Muscle of back (tissue), 11 donors: ENCODE results near the gene CDK19. TPM values are rescaled to one million over a fixed set of nuclear protein-coding genes. Genes with fewer than 3 reads are reported as not detected.
"Not testable (repeated sequence)": the region's sequence is repeated elsewhere in the genome, so short reads cannot be mapped to it uniquely, and the experiment has no call there.

Experiments
- DNase-seq, 3 donors: peaks; one replicate each; pipeline versions ENCODE4 v3.0.0 to v3.0.0-alpha.2; 2013
- polyA plus RNA-seq, 10 donors: library from polyadenylated mRNA; unstranded; fragments of 120-200 nt; gene quantifications; one replicate each; pipeline ENCODE4 v1.2.1, GENCODE V29; 2013; ENCODE audit not compliant: insufficient read length in 10 of 10

Gene CDK19
- polyA plus RNA-seq, 10 donors, result 12.7 to 22.4 (median 16.0) TPM

GRCh38 chr6:110581679-110582078 is 233.6 kb downstream of the CDK19 start:
- no peak for DNase-seq

DNA sequence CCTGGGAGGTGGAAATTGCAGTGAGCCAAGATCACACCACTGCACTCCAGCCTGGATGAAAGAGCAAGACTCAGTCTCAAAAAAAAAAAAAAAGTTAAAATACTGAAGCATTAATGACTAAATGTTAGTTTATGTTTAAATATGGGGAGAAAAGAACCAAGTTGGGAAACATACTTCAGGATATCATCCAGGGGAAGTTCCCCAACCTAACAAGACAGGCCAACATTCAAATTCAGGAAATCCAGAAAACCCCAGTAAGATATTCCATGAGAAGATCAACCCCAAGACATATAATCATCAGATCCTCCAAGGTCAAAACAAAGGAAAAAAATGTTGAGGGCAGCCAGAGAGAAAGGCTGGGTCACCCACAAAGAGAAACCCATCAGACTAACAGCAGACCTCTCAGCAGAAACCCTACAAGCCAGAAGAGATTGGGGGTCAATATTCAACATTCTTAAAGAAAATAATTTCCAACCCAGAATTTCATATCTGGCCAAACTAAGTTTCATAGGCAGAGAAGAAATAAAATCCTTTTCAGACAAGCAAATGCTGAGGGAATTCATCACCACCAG is 237.6 kb downstream of the CDK19 start:
- DNase-seq, result not testable (repeated sequence)

DNA sequence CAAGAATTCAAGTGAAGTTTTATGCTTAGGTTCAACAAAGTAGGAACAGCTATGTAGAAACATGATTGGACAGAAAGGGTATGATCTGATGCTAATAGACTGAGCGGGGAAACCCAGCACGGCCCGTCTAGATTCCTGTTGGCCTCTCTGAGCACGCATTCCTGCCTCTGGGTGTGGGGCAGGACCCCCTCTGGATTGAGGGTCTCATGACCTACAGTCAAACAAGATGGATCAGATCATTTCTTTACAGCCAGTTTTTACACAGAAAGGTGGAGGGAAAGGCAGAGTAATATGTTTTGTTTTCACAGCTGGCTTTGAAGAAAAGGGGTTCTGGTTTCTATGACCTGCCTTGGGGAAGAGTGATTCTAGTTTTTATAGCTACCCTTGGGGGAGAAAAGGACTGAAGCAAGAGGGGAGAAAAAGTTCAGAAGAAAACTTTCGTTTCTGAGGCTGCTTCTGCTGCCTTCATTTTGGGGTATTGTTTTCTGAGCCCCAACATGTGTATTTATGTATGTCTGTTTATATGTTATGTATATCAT is 239.3 kb downstream of the CDK19 start:
- no peak for DNase-seq

GRCh38 chr6:110574817-110575216 is 240.5 kb downstream of the CDK19 start:
- DNase-seq, result no peak

GRCh38 chr6:110573537-110573936 is 241.7 kb downstream of the CDK19 start:
- DNase-seq, result no peak

- DNase-seq, result no peak
These were observed 242.1 kb downstream of the CDK19 start for GRCh38 chr6:110573136-110573535.

DNA sequence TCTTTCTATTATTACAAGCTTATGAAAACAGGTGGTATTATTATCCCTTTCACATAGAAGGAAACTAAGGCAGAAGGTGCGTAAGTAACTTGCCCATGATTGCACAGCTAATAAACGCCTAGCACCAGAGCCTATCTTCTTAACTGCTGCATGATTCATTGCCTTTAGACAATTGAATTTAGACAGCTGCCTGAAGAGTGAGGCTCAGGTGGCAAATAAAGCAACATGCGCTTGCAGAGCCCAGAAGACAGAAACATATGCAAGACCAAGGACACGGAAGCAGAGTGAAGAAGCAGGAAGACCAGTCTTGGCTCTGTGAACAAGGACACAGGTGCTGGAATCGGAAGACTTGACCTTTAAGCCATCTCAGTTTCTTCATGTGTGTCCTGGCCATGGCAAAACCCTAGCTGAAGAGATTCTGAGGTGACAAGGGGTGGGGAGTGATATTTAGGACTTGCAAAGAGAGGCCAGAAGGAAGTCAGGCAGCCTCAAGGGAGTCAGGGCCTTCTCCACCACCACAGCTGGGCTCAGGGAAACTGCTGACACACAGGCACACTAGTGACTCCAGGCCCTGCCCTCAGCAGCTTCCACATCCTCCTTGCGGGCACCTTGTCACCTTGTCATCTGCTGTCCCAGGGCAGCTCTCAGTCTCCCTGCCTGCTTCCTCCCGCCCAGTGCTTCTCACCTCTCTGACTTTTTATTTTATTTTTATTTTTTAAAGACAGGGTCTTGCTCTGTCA is 247.1 kb downstream of the CDK19 start:
- DNase-seq, result no peak

GRCh38 chr6:110566346-110567125 is 248.7 kb downstream of the CDK19 start:
- no peak for DNase-seq

DNA sequence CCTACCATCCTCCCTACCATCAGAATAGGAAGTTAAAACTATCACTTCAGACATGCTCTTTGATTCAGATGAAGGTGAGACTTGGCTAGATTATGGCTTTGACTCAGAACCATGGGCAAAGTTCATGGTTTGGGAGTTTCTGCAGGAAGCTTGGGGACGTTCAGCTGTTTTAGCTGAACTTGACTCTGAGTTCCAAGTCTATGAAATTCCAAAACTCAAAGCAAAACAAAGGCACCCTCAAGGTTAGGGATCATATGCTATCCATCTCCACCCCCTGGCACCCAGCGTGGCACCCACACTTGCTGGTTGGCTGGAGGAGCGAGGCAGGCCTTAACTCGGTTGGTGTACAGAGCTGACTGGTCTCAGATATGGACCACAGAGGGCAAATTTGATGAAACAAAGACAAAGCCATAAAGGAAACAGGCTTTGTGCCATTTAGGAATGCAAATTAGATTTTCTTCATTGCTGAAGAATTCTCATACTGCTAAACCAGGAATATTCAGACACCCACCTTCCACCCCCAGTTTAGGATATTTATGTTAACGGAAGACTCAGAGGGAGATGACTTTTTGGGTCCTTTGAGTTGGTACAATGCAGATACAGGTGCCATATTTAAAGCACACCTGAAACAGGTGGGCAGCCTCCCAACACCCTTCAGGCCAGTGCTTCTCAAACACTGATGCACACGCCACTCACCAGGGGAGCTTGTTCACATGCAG is 250.4 kb downstream of the CDK19 start:
- DNase-seq, result no peak

DNA sequence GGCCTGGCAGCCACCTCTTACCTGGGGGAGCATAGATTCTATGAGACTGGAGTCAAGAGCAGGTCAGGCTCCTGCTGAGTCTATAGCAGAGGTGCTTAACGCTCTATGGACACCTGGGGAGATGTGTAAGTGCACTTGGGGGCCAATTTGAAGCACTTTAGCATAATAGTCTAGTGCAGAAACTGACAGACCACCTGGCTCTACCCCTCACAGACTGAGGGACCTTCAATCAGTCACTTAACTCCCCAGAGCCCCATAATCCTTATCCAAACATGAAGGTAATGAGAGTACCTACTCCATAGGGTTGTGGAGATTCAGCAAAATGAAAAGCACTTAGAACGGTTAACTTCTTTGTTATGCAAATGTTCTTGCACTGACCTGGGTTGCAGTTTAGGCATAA is 251.6 kb downstream of the CDK19 start:
- DNase-seq, result no peak

- no peak for DNase-seq
These were observed 252.9 kb downstream of the CDK19 start for GRCh38 chr6:110562316-110562915.

- DNase-seq, result no peak
These were observed 253.6 kb downstream of the CDK19 start for GRCh38 chr6:110561696-110562095.

GRCh38 chr6:110561008-110561396 is 254.3 kb downstream of the CDK19 start:
- no peak for DNase-seq

GRCh38 chr6:110560239-110561007 is 254.8 kb downstream of the CDK19 start:
- DNase-seq, result no peak

Other genes with a start within 250 kb of the CDK19 start
- gene AMD1, start 59.3 kb upstream of the CDK19 start, polyA plus RNA-seq, result 10 to 100 TPM; 40.3 to 60.2 (median 46.8) TPM
- gene GTF3C6, start 143.2 kb upstream of the CDK19 start, polyA plus RNA-seq, result 10 to 100 TPM; 70.9 to 88.3 (median 78.0) TPM
- 10 to 100 TPM; 25.4 to 35.2 (median 31.3) TPM for gene RPF2, start 166.6 kb upstream of the CDK19 start, polyA plus RNA-seq